Dermis blood vessel endothelial cell (primary cell): ENCODE results near the gene OLAH. TPM values are rescaled to one million over a fixed set of nuclear protein-coding genes. Genes with fewer than 3 reads are reported as not detected.
"Not testable (repeated sequence)": the region's sequence is repeated elsewhere in the genome, so short reads cannot be mapped to it uniquely, and the experiment has no call there.

ENCODE experiments used
- DNase-seq: peaks from one replicate; pipeline ENCODE4 v3.0.0; 2010
- total RNA-seq: library from RNA; depleted of rRNA; stranded (reverse); fragments of >200 nt; gene quantifications from 2 replicates; pipeline ENCODE4 v1.2.3, GENCODE V29; 2014

OLAH gene
- total RNA-seq, result 0.33 and 0.51 TPM in 2 replicates

DNA sequence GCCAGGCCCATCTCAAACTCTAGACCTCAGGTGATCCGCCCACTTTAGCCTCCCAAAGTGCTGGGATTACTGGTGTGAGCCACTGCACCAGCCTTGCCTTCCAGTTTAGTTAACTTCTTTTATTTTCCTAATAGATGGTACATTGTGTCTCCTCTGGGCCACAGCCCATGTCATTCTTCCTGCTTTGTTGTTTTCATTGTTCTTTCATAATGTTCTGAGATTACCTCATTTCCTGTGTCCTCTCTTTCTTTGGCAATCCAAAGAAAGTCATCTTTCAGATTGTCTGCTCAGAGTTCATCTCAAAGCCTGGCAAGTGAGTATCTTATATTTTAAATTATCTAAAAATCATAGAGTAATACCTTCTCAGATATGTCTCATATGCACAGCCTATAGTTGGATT is at the start of gene OLAH:
TSS of gene OLAH (plus strand) at position 270 of the 400 bp plus-strand sequence. CDS start 3,346 bp downstream, outside the sequence.
- DNase-seq, result peak; percentile 8

DNA sequence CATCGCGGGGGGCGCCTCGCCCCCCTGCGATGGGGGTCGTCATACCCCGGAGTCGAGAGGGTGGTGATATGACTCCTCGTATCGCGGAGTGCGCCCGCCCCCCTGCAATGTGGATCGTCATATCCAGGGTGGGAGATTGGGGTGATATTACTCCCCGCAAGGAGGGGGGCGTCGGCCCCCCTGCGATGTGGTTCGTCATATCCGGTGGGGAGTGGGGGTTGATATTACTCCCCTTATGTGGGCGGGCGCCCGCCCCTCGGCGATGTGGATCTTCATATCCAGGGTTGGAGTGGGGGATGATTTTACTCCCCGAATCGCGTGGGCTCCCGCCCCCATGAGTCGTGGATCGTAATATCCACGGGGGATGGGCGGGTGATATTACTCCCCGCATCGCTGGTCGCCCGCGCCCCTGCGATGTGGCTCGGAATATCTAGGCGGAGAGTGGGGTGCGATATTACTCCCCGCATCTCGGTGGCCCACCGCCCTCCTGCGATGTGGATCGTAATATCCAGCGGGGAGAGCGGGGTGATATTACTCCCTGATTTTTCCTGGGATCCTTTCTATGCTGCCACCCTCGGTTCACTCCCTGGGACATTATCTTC is 47.7 kb upstream of the OLAH start:
- DNase-seq, result no peak

DNA sequence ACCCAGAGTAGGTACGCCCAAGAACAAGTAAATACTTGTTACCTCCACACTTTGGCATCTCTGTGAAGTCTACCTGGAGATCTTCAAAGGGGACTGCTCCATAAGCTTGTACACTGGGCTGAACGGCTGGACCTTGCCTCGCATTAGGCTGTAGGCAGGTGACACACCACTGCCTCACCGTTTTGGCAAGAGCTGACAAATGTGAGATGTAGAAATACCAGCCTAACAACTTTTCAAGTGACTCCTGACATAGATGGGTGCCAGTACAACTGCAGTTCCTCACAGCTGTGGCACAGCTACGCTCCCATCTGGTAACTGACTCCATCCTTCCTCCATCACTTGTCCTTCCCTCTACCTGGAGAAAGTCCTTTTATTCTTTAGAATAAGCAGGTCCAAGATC is 30.2 kb upstream of the OLAH start:
- not testable (repeated sequence) for DNase-seq

DNA sequence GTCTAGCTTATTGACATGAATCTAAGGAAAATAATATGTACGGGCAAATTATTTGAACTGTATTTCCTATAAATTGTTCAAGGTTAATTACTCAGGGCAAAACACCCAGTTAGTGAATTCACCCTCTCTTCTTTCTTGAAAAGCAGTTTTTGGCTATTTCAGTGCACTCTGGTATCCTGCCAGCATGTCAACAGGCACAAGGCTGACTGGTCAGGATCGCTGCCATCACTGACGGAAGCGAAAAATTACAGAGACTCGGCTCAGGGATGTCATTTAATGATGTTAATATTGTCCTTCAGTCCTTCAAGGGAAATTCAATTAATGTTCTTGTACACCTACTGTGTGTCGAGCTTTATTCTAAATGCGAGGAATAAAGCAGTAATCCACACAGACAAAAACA is 28.3 kb upstream of the OLAH start:
- DNase-seq, result no peak

DNA sequence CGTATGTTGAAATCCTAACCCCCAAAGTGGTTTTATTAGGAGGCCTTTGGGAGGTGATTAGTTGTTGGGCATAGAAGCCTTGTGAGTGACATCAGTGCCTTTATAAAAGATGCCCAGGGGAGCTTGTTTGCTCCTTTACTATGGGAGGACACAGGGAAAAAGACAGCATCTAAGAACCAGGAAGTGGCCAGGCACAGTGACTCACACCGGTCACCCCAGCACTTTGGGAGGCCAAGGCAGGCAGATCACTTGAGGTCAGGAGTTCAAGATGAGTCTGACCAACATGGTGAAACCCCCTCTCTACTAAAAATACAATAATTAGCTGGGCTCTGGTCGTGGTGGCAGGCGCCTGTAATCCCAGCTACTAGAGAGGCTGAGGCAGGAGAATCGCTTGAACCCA is 22.8 kb upstream of the OLAH start:
- not testable (repeated sequence) for DNase-seq

DNA sequence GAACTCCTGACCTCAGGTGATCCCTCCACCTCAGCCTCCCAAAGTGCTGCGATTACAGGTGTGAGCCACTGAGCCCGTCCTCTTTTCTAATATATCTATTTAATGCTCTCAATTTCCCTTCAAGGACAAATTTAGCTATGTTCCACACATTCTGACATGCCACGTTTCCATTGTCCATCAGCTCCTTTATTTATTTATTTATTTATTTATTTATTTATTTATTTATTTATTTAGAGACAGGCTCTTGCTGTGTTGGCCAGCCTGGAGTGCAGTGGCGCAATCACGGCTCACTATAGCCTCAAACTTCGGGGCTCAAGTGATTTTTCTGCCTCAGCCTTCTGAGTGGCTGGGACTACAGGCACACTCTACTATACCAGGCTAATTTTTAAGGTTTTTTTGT is 20.7 kb upstream of the OLAH start:
- DNase-seq, result not testable (repeated sequence)

DNA sequence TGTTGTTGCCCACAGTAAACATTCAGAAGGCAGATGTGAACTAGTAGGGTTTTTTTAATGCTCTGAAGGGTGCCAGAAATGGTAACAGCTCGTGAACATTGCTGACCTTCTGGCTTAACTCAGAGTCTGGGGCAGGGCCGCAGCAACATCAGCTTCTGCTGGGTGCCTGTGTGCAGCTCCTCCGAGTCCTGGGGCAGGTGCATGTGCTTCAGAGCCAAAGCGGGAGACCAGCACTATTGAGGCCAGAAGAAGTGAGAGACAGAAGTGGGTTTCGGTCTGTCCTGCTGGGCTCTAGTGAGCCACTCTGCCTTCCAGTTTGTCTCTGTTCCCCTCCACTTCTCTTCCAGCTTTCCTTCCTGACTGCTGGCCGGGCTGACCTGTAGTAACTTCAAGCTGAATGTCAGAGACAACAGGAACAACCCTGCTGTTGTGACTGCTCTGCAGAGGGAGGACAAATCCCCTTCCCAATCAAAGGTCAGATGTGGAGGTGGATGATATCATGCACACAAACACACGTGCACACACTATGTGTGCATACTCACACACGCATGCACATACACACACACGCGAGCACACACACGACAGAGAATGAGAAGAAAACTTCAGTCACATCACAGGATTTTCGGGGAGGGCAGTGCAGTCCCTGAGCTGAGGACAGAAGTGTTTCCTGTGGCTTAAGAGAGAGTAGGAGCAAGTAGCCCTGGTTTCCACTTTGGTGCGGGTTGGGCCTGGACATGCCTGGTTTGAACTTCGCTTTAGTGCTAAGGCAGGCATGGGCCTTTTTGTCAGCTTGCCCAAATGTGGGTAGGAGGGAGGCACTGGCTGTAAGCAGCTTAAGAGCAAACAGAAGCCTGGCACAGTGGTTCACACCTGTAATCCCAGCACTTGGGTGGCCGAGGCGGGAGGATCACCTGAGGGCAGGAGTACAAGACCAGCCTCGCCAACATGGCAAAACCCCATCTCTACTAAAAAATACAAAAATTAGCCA is 19.4 kb upstream of the OLAH start:
- not testable (repeated sequence) for DNase-seq

DNA sequence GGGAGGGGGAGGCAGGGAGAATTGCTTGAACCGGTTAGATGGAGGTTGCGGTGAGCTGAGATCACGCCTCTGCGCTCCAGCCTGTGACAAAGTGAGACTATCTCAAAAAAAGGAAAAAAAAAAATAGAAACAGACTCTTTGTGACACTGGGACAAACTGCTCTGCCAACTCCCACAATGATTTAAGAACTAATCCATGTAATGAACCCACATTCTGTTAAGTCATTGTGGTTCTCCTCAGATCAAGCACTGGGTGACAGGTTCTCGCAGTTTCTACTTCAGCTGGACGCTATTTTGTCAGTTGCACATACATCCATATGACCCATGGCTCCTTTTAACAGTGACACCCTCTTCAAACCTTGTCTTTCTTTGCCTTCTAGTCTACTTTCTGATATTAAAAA is 18.7 kb upstream of the OLAH start:
- DNase-seq, result not testable (repeated sequence)

DNA sequence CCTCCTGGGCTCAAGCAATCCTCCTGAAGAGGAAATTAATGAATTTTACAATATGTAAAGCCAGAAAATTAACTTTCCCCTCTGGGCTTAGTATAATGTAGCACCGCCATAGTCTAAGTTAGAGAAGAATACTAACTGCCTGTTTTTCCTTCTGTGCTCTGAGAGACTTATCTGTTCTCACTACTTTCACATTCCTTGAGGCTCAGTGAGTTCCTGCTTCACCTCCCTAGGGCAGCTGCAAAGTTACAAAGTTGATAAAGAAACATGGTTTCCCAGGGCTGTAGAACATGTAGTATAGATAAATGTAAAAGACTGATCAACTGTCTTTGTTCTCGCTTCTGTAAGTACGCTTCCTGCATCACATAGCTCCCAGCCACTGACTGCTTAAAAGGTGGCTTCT is 16.0 kb upstream of the OLAH start:
- DNase-seq, result no peak

DNA sequence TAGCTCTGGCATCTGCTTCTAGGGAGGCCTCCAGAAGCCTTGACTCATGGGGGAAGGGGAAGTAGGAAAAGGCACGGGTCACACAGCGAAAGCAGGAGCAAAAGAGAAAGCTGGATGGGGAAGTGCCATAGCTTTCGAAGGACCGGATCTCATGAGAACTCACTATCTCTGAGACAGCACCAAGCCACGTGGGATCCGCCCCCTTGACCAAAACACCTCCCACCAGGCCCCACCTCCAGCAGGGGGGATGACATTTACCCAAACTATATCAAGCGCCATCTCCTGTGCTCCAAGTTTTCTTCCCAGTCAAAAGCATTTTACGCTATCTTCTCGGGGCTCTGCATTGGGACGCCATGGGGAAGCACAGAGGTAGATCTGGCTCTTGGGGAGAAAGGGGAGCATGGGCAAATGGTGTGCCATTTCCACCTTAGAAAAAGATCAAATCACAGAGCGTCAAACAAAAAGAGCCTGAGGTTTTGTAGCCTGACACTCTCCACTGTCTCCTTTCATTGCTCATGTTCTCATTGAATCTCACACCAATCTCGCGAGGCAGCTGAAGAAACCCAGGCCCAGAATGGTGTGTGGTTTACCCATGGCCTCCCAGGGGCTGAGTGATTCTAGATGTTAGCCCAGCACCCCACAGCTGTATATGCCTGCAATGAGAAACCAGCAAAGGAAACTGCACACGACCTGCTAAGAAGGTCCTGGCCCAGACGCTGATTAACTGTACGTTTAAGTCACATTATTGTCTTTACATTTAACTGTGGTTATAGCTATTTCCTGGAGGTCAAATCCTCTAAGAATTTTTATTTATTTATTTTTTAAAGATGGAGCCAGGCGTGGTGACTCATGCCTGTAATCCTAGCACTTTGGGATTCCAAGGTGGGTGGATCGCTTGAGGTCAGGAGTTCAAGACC is 8.1 kb upstream of the OLAH start:
- peak; percentile 62 for DNase-seq

DNA sequence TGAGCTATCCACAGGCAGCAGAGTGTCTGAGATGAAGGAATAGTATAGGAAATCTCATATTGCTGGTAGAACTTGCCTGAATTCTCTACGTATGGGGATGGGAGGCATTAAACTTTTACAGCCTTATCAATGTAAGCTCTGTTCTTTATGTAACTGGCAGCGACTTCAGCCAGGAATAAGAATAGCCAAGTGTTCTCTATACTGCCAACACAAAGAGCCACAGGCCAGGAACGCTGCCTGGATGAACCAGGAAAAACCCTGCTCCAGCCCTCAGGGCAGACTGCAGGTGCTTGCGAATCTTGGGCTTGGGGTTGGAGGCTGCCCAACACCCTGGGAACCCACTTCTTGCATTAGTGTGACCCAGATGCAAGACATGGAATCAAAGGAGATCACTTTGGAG is 6.1 kb upstream of the OLAH start:
- no peak for DNase-seq

DNA sequence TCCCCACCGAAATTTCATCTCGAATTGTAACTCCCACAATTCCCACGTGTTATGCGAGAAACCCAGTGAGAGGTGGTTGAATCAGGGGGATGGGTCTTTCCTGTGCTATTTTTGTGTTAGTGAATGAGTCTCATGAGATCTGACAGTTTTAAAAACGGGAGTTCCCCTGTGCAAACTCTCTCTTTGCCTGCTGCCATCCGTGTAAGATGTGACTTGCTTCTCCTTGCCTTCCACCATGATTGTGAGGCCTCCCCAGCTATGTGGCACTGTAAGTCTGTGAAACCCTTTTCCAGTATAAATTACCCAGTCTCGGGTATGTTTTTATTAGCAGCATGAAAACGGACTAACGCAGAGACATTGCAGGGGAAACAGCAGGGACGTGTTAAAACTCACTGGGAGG is 5.3 kb upstream of the OLAH start:
- no peak for DNase-seq

DNA sequence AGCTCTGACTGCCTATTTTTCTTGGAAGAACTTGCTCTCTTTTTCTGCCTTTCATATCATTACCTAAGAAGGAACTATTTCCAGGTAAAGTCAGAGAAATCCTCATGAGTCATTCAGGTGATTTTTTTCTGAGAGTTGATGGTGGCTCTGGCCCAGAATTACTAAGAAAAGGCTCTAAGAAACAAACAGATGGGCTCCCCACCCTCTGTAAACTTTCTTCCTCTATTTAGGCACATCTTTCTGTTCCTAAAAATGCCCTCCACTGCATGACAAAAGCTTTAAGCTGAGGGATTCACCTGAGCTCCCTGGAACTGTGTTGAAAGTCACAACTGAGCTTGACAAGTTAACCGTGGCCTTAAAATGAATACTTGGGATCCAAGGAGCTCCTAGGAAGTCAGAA is 1.6 kb downstream of the OLAH start:
- DNase-seq, result no peak

DNA sequence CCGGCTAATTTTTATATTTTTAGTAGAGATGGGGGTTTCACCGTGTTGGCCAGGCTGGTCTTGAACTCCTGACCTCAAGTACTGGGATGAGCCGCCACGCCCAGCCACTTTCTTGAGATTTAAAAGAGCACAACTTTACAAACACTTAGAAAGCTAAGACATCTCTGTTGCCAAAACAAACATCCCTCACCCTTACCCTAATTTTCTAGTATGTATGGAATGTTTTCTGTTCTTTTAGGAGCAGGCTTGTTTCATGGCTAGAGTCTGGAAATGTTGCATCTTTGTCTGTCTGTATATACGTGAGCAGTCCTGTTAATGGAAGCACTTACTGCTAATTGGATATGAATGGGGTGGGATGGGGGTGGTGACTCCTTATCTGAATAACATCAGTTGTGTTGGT is 2.9 kb downstream of the OLAH start:
- no peak for DNase-seq

DNA sequence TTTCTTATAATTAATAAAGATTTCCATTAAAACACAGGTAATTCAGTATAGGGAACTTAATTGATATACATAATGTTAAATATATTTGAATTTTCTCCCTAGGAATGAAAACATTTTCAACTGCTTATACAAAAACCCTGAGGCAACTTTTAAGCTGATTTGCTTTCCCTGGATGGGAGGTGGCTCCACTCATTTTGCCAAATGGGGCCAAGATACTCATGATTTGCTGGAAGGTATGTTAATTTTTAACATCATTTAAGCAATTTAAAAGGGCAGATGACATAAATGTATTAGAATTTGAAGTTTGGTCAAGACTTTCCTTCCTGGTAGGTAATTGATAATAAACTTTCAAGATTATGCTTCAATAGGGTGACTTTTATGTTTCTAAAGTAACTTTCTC is 5.8 kb downstream of the OLAH start:
- no peak for DNase-seq

DNA sequence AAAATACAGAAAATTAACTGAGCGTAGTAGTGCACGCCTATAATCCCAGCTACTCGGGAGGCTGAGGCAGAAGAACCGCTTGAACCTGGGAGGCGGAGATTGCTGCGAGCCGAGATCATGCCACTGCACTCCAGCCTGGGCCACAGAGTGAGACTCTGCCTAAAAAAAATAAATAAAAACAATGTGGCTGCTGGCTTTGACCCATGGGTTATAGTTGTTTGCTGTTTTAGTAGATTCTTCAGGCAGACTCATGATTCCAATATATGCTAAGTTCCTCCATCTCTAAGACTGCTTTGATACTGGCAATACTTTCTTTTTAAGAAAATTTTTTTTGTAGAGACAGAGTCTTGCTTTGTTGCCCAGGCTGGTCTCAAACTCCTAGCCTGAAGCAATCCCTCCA is 8.4 kb downstream of the OLAH start:
- DNase-seq, result no peak

DNA sequence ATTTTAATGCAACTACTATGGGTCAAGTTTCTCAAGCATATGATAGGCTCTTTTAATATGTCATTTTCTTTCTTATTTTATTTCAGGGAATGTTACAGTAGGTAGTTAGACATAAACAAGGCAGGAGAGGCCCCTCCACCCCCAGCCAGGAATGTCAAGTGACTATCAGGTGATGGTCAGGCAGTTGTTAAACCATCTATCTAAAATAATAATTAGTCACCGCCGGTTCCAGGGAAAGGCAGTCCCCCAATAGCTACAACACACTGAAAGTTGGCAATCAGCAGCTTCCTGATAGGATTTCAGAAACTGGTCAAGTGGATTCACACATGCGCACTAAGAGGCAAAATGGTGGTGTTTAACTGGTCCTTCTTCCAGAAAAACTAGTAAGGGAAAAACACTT is 9.3 kb downstream of the OLAH start:
- DNase-seq, result no peak

DNA sequence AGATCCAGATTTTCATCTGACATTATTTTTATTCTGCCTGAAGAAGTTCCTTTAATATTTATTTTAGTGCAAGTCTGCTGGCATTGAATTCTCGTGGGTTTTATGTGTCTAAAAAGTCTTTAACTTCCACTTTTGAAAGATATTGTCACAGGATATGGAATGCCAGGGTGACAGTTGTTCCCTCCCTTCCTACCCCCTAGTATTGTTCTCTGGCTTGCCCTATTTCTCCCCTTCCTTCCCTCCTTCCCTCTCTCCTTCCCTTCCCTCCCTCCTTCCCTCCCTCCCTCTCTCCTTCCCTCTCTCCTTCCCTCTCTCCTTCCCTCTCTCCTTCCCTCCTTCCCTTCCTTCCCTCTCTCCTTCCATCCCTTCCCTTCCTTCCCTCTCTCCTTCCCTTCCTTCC is 14.9 kb downstream of the OLAH start:
- DNase-seq, result no peak

DNA sequence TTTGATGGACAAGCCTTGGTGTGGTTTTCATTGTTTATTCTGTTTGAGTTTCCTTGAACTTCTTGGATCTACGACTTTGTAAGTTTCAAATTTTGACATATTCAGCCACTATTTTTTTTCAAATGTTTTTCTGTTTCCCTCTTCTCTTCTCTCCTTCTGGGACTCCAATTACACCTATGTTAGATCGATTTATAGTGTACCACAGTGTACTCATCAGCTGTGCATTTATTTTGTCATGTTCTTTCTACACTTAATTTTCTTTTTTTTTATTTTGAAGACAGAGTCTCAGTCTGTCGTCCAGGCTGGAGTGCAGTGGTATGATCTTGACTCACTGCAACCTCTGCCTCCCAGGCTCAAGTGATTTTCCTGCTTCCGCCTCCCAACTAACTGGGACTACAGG is 16.2 kb downstream of the OLAH start:
- no peak for DNase-seq

DNA sequence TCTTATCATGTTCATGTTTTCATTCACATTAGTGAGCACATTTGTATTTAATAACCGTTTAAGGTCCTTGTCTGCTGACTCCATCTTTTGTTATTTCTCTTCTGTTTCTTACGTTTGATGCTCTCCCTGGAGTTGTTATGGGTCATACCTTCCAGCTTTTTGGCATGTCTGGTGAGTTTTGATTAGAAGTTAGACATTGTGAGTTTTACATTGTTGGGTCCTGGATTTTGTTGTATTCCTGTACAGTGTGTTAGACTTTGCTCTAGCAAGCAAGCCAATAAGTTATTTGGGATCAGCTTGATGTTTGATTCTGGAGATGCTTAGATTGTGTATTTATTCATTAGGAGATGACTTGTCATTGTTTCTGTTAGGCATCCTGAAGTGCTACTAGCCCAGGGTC is 16.9 kb downstream of the OLAH start:
- no peak for DNase-seq

DNA sequence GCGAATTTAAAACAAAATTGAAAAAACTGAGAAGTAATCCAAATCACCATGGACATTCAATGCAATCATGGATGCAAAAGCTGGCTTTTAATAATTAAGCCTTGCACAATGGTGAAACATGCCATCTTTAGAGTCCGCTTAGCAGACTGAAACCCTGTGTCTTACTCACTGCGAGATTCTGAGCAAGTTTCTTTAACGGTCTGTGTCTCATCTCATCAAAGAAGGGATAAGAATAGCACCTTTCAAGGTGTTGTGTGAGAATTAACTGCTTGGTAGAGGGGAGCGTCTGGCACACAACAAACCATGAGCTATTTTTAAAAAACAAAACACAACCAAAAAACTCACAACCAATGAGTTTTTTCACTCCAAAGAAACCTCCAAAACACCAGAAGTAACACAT is 23.4 kb downstream of the OLAH start:
- DNase-seq, result no peak

DNA sequence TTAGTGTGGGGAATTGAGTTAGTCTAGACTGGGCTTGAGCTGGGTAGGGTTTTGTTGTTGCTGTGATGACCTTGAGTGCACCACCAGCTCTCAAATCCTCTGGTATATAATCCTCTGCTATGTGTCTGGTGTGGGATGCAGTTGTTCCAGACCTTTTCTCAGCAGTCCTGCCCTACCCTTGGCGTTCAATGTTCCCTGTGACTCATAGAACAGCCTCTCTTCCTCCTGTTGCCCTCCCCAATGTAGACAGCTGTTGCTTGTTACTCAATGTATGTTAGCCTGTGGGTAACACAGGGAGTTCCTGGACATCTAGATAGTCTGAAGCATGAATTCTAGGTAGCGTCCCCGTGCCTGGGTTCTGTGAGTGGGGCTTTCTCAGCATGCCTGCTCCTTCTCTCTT is 25.1 kb downstream of the OLAH start:
- peak; percentile 17 for DNase-seq

DNA sequence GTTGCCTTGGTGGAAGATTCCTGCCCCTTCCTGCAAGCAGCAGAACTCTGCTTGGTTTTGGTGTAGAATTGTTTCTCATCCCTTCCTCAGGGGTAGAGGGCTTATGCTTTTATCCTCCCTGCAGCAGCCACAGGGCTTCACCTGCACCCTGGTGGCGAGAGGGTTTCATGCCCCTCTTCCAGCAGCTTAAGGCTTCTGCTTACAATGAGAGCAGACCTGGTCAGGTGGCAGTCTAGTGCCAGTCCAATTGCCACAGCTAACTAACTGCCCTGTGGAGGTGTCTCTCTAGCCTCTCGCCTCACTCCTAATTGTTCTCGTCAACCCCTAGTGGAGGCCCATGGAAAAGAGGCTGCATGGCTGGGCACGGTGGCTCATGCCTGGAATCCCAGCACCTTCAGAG is 25.5 kb downstream of the OLAH start:
- DNase-seq, result no peak
